Measurements from ENCODE around the gene RPS6KA5. TPM values are rescaled to one million over a fixed set of nuclear protein-coding genes. Genes with fewer than 3 reads are reported as not detected.

The RPS6KA5 gene
- total RNA-seq, 1 experiment from 2014 or later, result 3.8 TPM

DNA sequence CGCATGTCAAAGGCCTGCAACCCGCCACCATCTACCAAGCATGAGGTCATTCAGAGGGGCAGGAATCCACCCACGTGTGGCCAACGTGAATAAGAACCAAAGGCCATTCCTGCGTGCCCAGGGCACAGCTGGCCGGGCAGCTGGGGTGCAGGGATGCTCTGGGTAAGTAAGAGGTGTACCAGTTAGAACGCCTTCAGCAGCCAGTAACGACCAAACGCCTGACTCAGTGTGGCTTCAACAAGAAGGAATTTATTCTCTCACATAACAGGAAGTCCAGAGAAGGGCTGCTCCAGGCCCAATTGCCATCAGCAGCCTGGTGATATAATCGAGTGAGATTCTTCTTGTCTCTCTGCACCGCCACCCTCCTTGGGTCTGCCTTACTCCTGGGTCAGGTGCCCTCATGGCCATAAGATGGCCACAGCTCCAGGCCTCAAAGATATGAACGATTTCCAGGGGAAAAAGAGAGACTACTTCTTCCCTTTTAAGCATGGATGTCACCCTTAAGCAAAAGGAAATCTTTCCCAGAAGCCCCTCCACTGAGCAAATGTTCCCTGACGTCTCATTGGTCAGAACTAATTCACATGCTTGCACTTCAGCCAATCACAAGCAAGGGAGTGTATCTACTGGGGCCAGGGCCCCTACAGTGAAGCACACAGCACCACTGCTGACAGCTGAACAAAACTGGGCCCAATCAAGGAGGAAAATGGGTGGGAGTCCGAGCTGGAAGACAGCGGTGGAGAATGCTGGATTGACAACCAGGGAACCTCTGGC lies 251.5 kb downstream of the RPS6KA5 start:
- no peak overlapping the region for H2BK20ac ChIP-seq (ENCODE audit: low read depth, low read length, poor library complexity, severe bottlenecking)
- Mint-ChIP-seq H3K4me3 (no peak overlapping the region), H3K27me3 (ENCODE audit: low read depth) (peaks cover under 1% of the 10 kb centered on the region; the same call in 1 of the 2 replicates), H3K27ac (no peak overlapping the region), H3K9me3 (no peaks in the 10 kb centered on the region), H3K36me3 (ENCODE audit: insufficient read depth in 1 of 3, low read depth in 3 of 3) (no peaks in the 10 kb centered on the region), H3K4me1 (peaks cover 9% of the 10 kb centered on the region in 2 experiments)
- no peak for TF ChIP-seq CTCF (conservative IDR thresholded peaks at IDR 0.05)
- no peak overlapping the region for H3K27ac ChIP-seq (ENCODE audit: insufficient read length, low read depth, low read length)
- no peak overlapping the region for H3K4me2 ChIP-seq (ENCODE audit: insufficient read depth, insufficient read length, low read length)
- H2AFZ ChIP-seq (ENCODE audit: low read length), result no peak overlapping the region
- H2BK12ac ChIP-seq (ENCODE audit: insufficient read length, low read depth, low read length), result no peak overlapping the region
- H4K5ac ChIP-seq (ENCODE audit: insufficient read length, low read depth, low read length), result no peak overlapping the region
- H4K8ac ChIP-seq (replicated peaks; ENCODE audit: insufficient read length, low read depth, low read length), result no peak overlapping the region
- no peak overlapping the region for H3T11ph ChIP-seq (ENCODE audit: low read length)
- H3K4ac ChIP-seq (ENCODE audit: low read depth, low read length), result no peak overlapping the region
- H2BK120ac ChIP-seq (ENCODE audit: low read depth, low read length, poor library complexity, severe bottlenecking), result no peak overlapping the region
- peaks cover 3% of the 10 kb centered on the region for H3K23me2 ChIP-seq (ENCODE audit: insufficient read length, low read depth, low read length, poor library complexity, severe bottlenecking)
- no peak for DNase-seq
- H2BK15ac ChIP-seq (ENCODE audit: low read depth, low read length), result no peak overlapping the region
- no peaks in the 10 kb centered on the region for H3K79me2 ChIP-seq (ENCODE audit: insufficient read depth, low read length)
- H3K4me1 ChIP-seq (ENCODE audit: insufficient read depth, low read length), result no peaks in the 10 kb centered on the region; the same call in 1 of the 2 replicates
- H3K18ac ChIP-seq (ENCODE audit: insufficient read length, low read depth, low read length), result no peak overlapping the region
- no peaks in the 10 kb centered on the region for H4K20me1 ChIP-seq (ENCODE audit: control insufficient read depth, insufficient read depth, insufficient read length)
- no peak overlapping the region for H2BK5ac ChIP-seq (ENCODE audit: insufficient read length, low read length)
- no CpG with 5 or more reads among the region's 15 CpGs for WGBS (ENCODE audit: extremely low coverage, insufficient read length, low lambda C conversion rate)
- H3K14ac ChIP-seq (ENCODE audit: insufficient read depth, low read length), result no peak overlapping the region
- no peak overlapping the region for H3K9ac ChIP-seq (ENCODE audit: extremely low read depth, insufficient read length, low read length)
- no peak overlapping the region for H4K91ac ChIP-seq (ENCODE audit: insufficient read length, low read depth, low read length)
- H3K27me3 ChIP-seq (ENCODE audit: insufficient read depth, low read length), result no peaks in the 10 kb centered on the region
- H3K79me1 ChIP-seq (ENCODE audit: insufficient read depth, low read depth, low read length, poor library complexity, severe bottlenecking), result no peaks in the 10 kb centered on the region
- H3K56ac ChIP-seq (ENCODE audit: insufficient read length, low read depth, low read length), result no peak overlapping the region
- H3K23ac ChIP-seq (ENCODE audit: insufficient read length, low read depth, low read length), result no peak overlapping the region
- no peaks in the 10 kb centered on the region for H3K9me3 ChIP-seq (ENCODE audit: control insufficient read depth, low read depth, low read length)
- H2AK5ac ChIP-seq (ENCODE audit: insufficient read length, low read length), result no peak overlapping the region
